ENCODE data around the gene ARHGEF25.
"Not testable (repeated sequence)": the region's sequence is repeated elsewhere in the genome, so short reads cannot be mapped to it uniquely, and the experiment has no call there.

Gene ARHGEF25

DNA sequence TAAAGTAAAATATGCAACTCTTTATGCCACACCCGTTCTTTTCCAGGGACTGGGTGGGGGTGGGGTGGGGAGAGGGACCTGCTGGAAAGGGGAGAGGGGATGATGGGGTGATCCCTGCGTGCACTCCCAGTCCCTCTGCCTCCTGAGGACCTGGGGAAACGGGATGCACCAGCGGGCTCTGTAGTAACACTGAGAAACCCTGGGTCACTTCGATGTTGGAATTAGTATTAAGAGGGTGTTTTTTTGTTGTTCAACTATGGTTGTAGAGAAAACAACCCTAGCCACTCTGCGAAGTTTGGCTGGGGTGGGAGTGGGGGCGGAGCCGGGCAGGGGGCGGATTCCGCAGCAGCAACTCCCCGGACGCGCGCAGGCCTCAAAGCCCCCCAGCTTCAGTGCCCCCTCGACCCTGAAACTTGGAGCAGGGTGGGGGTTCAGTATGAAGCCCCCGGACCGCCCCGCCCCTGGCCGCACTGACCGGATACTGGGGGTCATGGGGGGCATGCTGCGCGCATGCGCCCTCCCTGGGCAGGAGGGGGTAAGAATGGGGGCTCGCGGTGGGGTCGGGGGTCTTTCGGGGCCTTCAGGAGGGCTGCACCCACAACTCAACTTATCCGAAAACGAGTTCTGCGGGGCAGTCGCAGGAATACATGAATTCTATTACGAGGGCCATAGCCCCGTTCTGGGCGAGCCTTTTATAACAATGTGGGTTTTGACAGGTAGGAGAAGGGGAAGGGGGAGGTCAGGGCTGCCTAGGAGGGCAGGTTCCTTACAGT lies 1.3 kb upstream of the ARHGEF25 start:
- DNase-seq = no peak

DNA sequence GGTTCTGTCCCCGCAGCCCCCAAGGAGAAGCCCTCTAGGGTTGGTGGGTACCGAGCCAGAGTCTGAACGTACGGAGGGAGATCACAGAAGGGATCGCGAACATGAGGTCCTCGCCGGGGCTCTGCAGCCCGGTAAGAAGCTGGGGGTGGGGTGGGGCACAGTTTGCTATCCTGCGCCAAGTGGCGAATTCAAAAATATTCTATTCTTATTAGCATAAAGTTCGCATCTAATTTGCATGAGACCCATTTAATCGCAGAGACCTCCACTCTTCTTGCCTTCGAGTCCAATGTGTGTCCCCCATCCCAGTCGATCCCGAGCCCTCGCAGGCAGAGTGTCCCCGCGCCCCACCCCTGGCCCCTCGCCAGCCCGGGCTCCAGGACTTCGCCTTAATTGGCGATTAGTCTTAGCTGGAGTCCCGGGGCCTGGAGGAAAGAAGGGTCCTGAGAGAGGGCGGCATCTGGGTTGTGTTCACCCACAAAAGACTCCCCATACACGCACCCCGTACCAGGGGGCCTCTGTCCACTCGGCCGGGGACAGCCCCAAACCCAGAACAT lies 604 bp upstream of the ARHGEF25 start:
- DNase-seq = no peak

- DNase-seq = no peak
Observed at GRCh38 chr12:57611827-57612710, 834 bp downstream of the ARHGEF25 start.

DNA sequence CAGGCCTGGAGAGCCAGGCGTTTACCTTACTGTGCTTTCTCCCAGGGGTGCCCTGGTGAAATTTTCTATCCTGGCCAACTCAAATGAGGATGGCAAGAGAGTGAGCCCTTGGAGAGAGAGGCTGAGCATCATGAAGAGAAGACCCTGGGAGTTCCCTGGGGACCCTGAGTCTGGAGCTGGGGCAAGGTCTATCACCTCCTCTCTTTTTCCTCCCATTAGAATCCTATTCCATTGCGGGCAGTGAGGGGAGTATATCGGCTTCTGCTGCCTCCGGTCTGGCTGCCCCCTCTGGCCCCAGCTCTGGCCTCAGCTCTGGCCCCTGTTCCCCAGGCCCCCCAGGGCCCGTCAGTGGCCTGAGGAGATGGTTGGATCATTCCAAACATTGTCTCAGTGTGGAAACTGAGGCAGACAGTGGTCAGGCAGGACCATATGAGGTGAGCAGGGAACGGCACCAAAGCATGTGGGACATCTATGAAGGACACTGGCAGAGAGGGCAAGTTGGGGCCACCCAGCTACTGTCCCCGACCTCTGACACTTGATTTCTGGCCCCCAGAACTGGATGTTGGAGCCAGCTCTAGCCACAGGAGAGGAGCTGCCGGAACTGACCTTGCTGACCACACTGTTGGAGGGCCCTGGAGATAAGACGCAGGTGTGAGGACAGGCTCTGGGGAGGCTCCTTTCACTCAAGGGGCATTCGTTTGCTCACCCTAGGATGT lies 1.6 kb downstream of the ARHGEF25 start:
- no peak for DNase-seq

- no peak for DNase-seq
Observed at GRCh38 chr12:57613427-57614109, 2.3 kb downstream of the ARHGEF25 start.

GRCh38 chr12:57614178-57614947 lies 3.1 kb downstream of the ARHGEF25 start:
- peak in 1 of 2 experiments; percentile 6 for DNase-seq

DNA sequence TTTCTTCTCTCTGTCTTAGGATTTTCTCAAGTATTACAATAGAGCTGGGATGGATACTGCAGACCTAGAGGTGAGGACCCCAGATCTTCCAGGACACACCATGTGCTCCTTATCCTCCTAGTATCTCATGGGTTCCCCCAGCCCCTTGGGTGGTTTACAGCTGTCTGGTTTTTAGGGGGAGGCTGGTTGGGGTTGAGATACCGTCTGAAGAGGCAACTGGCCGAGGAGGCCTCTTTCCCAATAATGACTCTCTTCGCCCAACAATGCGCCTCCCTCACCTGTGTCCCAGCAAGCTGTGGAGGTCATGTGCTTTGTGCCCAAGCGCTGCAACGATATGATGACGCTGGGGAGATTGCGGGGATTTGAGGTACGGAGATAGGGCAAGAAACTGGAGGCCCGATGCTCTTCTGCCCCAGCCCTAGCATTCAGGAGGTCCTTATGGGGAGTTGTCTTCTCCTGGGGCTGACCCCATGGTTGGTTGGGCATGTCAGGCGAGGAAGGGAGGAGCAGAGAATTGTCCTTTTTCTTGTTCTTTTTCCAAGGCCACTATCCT lies 3.8 kb downstream of the ARHGEF25 start:
- no peak for DNase-seq

DNA sequence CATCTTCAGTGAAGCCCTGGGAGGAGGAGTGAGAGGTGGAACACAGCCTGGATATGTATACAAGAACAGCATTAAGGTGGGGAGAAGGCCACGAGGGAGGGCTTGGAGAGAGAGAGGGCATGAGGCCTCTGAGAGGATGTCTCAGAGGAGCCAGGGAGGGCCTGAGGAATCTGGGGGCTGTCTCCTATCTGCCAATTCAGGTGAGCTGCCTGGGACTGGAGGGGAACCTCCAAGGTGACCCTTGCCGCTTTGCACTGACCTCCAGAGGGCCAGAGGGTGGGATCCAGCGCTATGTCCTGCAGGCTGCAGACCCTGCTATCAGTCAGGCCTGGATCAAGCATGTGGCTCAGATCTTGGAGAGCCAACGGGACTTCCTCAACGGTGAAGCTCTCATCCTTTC lies 4.4 kb downstream of the ARHGEF25 start:
- DNase-seq = no peak

GRCh38 chr12:57616383-57617101 lies 5.3 kb downstream of the ARHGEF25 start:
- DNase-seq = no peak

- no peak for DNase-seq
Observed at GRCh38 chr12:57617942-57618341, 6.7 kb downstream of the ARHGEF25 start.

GRCh38 chr12:57618431-57618830 lies 7.2 kb downstream of the ARHGEF25 start:
- DNase-seq = not testable (repeated sequence)

- no peak for DNase-seq
Observed at GRCh38 chr12:57618966-57619433, 7.8 kb downstream of the ARHGEF25 start.

DNA sequence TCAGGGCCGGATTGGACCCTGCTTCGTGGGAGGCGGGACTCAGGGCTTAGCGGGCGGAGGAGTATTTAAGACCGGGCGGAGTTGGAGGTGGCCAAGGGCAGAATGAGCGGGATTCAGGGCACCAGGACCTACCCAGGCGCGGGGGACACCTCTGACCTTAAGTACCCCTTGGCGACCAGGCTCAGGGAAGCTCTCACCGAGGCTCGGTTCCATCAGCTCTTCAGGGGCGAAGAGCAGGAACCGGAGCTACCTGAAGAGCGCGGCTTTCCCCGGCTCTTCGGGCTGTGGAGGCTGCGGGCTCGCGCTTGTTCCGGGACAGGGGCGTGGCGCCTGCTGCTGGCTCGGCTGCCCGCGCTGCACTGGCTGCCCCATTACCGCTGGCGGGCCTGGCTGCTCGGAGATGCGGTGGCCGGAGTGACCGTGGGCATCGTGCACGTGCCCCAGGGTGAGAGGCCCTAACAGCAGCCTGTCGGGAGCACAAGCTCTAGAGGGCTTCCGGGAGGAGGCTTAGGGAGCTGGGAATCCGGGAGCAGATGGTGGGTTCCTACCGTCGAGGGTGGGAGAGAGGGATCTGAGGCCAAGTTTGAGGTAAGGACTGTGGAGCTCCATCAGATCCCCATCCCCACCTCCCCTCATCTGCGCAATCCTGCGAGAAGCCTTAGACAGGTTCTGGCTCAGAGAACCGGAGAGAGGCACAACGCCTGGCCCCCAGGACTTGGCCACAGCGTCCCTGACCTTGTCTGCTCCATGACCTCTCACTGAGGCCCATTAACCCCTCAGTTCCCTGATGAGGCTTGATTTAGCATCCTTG lies 8.4 kb downstream of the ARHGEF25 start:
- no peak for DNase-seq

DNA sequence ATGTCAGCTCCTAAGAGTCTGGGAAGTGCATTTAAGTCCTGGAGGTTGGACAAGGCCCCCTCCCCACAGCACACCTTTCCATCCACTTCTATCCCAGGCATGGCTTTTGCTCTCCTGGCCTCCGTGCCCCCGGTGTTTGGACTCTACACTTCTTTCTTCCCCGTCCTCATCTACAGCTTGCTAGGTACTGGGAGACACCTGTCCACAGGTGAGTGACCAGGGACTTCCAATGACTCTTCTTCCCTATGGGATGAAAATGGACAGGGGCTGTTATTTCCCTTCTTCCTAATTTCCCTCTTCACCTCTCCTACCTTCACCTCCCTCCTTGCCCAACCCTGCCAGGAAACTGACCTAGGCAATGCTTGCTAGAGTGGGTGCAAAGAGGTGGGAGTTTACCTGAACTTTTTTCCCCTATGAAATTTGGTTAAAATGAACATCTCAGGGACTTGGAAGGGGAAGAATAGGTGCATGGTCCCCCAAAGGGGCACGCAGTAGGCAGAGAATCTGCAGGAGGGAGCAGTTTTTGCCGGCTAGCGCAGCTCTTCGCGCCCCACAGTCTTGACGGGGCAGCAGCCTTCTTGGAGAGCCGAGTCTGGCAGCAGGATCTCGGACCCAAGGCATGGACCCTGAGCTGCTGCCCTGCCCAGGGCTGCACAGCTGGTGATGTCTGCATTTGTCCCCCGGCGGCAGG lies 9.2 kb downstream of the ARHGEF25 start:
- DNase-seq = no peak

- DNase-seq = no peak
Observed at GRCh38 chr12:57620936-57621496, 9.8 kb downstream of the ARHGEF25 start.

- DNase-seq = peak; percentile 31 to 38
Observed at GRCh38 chr12:57621497-57622292, 10.5 kb downstream of the ARHGEF25 start.
